HFFc6 (cell line): ENCODE measurements around the gene LHB. TPM values are rescaled to one million over a fixed set of nuclear protein-coding genes. Genes with fewer than 3 reads are reported as not detected.
"Not testable (repeated sequence)": the region's sequence is repeated elsewhere in the genome, so short reads cannot be mapped to it uniquely, and the experiment has no call there.

ENCODE experiments used
- DNase-seq: peaks from one replicate; pipeline ENCODE4 v3.0.0-alpha.2; 2018
- H3K27ac Mint-ChIP-seq: 2 replicates; pipeline ENCODE4 v1.8.0; 2020; ENCODE audit warnings: mild to moderate bottlenecking, mixed read lengths
- H3K27me3 Mint-ChIP-seq: 2 replicates; pipeline ENCODE4 v1.8.0; 2021; ENCODE audit warnings: mild to moderate bottlenecking, moderate library complexity, mixed read lengths; ENCODE audit not compliant: insufficient read depth
- H3K36me3 Mint-ChIP-seq: 2 replicates; pipeline ENCODE4 v1.8.0; 2021; ENCODE audit warnings: low read depth, mixed read lengths
- H3K4me1 Mint-ChIP-seq: 2 replicates; pipeline ENCODE4 v1.8.0; 2020; ENCODE audit warnings: low read depth, mixed read lengths
- H3K4me3 Mint-ChIP-seq: 2 replicates; pipeline ENCODE4 v1.8.0; 2020; ENCODE audit warnings: mild to moderate bottlenecking, moderate library complexity, mixed read lengths
- H3K9me3 Mint-ChIP-seq: 2 replicates; pipeline ENCODE4 v1.8.0; 2020; ENCODE audit warnings: mild to moderate bottlenecking, mixed read lengths
- CTCF ChIP-seq: fragments of 200-600 bp; sonication (generic); IDR thresholded peaks from 2 replicates; pipeline ENCODE4 v1.5.0; 2021; ENCODE audit warnings: antibody characterized with exemption, mild to moderate bottlenecking
- total RNA-seq, 6 experiments: library from RNA; stranded (reverse); fragmentation: NEBNext Ultra II Directional; extraction: Animal tissue kit (Norgen Biotek cat#: 25700); gene quantifications; 2 replicates in 1 of 6; 3 replicates in 5 of 6; pipeline ENCODE4 v1.2.3, GENCODE V29; 2021

The LHB gene
- total RNA-seq, 6 experiments from 2014 or later, result 0.46 TPM; not detected in 5

DNA sequence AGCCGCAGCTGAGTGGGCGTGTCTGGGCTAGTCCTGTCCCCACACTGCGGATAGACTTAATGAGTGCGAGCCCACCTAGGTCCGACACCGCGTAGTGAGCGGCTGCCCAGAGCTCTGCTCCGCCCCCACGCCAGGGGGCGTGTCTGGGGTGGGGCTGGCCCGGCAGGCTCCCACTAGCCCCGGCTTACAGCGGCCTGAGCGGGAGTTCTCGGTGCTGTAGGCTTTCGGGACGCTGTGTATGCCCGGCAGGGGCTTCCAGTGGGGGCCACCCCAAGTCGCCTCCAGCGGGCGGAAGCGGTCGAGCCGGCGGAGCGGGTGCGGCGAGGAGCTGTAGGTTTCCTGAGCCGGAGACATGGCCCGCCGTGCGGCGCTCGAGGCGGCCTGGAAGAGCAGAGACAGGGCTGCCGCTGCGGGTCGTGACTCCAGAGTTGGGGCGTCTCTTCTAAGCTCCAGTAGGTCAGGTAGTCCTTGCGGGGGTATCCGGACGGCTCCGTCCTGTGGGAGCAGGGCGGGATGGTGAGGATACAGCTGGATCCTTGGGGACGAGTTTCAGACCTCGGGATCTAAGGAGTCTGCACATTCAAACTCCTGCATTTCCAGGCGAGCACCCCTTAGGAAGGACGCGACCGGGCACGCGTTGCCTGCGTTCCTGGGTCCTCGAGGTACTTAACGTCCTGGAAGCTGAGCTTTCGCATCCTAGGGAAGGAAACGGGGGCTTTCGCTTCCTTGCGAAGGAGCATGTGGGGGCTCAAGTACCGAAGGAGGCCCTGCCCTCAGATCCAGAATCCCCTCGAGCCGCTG, 39.4 kb upstream of the LHB start:
- peaks cover 28% of the 10 kb centered on the region for H3K4me1 Mint-ChIP-seq
- H3K27ac Mint-ChIP-seq, result peak overlapping the region; percentile 81
- H3K4me3 Mint-ChIP-seq, result peak overlapping the region; percentile 90
- DNase-seq, result no peak
- TF ChIP-seq CTCF, result peak; percentile 67
- H3K27me3 Mint-ChIP-seq, result peaks cover 3% of the 10 kb centered on the region
- peaks cover 10% of the 10 kb centered on the region for H3K36me3 Mint-ChIP-seq
- H3K9me3 Mint-ChIP-seq, result no peaks in the 10 kb centered on the region

DNA sequence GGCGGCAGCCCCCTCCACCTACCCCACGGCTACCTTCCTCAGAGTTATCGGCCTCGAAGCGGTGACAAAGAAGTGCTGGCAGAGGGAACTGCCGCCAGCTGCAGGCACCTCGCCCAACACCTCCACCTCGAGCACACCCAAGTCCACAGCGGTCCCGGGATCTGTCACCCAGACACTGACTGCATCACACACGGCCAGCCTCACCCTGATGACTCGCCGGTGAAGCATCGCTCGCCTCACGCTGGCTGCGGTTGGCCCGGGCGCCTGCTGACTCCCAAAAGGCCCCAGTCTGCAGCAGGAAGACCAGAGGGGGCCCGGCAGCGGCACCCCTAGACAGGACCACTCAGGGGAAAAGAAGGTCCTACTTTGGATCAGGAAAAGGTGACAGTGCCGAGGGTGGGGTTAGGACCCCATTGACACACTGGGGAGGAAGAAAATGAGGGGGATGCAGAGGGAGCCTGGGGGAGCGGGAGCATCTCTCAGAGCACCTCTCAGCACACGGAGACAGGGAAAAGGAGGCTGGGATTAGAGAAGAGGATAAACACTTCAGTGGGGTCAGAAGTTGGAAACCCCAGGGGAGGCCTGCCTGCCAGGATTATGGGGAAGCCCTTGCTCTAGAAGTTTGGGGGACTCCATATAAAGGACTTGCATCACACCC, 33.6 kb upstream of the LHB start:
- H3K36me3 Mint-ChIP-seq, H3K9me3 Mint-ChIP-seq, H3K27me3 Mint-ChIP-seq: not testable (repeated sequence)
- peak overlapping the region; percentile 79 for H3K4me3 Mint-ChIP-seq
- H3K27ac Mint-ChIP-seq, result peak overlapping the region; percentile 98
- peak; percentile 74 for DNase-seq
- peaks cover 19% of the 10 kb centered on the region for H3K4me1 Mint-ChIP-seq

DNA sequence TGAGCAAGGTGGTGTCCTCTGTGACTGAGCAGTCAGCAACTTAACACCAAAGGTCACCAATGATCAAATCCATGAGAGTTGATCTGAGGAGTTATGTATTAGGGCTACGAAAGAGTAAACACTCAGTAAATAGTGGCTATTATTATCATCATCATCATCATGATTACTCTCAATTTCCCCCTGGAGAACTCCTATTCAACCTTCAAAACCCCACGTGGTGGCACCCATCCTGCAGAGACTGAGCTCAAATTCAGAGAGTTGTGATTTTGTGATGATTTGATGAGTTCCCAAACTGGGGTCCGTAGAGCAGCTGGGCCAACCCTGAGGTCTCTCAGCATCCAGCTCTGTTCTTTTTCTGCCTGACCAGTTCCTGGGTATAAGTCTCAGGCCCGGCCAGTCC, 32.9 kb upstream of the LHB start:
- not testable (repeated sequence) for H3K9me3 Mint-ChIP-seq, H3K36me3 Mint-ChIP-seq, H3K27me3 Mint-ChIP-seq, DNase-seq
- Mint-ChIP-seq H3K27ac (peak overlapping the region; percentile 98; the same call in 1 of the 2 replicates), H3K4me1 (peaks cover 19% of the 10 kb centered on the region), H3K4me3 (peak overlapping the region; percentile 79; the same call in 1 of the 2 replicates)

GRCh38 chr19:49049011-49049410, 32.1 kb upstream of the LHB start, which contains the start of gene CGB8:
Gene CGB8 (minus strand): TSS chr19:49049111. CDS start chr19:49048739, 372 bp downstream.
- Mint-ChIP-seq H3K4me1 (peaks cover 19% of the 10 kb centered on the region), H3K27ac (peak within 1 kb of the TSS; percentile 98; the same call in 1 of the 2 replicates)
- not testable (repeated sequence) for H3K36me3 Mint-ChIP-seq, DNase-seq, H3K27me3 Mint-ChIP-seq, H3K9me3 Mint-ChIP-seq, H3K4me3 Mint-ChIP-seq

GRCh38 chr19:49043548-49043947, 26.7 kb upstream of the LHB start, which contains the start of gene CGB5:
Gene CGB5 (plus strand): TSS chr19:49043848. CDS start chr19:49044210, 362 bp downstream.
- not testable (repeated sequence) for H3K9me3 Mint-ChIP-seq, H3K27me3 Mint-ChIP-seq, DNase-seq, H3K36me3 Mint-ChIP-seq, H3K4me3 Mint-ChIP-seq, H3K27ac Mint-ChIP-seq
- peaks cover 23% of the 10 kb centered on the region for H3K4me1 Mint-ChIP-seq

DNA sequence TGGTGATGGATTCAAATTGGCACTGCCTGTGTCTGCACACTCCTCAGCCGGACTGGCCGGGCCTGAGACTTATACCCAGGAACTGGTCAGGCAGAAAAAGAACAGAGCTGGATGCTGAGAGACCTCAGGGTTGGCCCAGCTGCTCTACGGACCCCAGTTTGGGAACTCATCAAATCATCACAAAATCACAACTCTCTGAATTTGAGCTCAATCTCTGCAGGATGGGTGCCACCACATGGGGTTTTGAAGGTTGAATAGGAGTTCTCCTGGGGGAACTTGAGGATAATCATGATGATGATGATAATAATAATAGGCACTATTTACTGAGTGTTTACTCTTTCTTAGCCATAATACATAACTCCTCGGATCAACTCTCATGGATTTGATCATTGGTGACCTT, 25.8 kb upstream of the LHB start:
- H3K27me3 Mint-ChIP-seq, DNase-seq, H3K4me3 Mint-ChIP-seq, H3K9me3 Mint-ChIP-seq, H3K27ac Mint-ChIP-seq, H3K36me3 Mint-ChIP-seq: not testable (repeated sequence)
- H3K4me1 Mint-ChIP-seq, result peaks cover 31% of the 10 kb centered on the region

GRCh38 chr19:49042177-49042576, 25.3 kb upstream of the LHB start:
- Mint-ChIP-seq H3K27ac (peak overlapping the region; percentile 78), H3K4me3 (peak overlapping the region; percentile 52; the same call in 1 of the 2 replicates), H3K9me3 (no peaks in the 10 kb centered on the region), H3K36me3 (no peaks in the 10 kb centered on the region), H3K27me3 (peaks cover 7% of the 10 kb centered on the region), H3K4me1 (peaks cover 31% of the 10 kb centered on the region)
- DNase-seq, result no peak
- TF ChIP-seq CTCF, result no peak

- H3K4me1 Mint-ChIP-seq, result peaks cover 31% of the 10 kb centered on the region
- H3K27ac Mint-ChIP-seq, H3K9me3 Mint-ChIP-seq, DNase-seq, H3K27me3 Mint-ChIP-seq, H3K36me3 Mint-ChIP-seq, H3K4me3 Mint-ChIP-seq: not testable (repeated sequence)
Observed at GRCh38 chr19:49039736-49040135, 22.8 kb upstream of the LHB start.

- Mint-ChIP-seq H3K27ac (peak overlapping the region; percentile 97), H3K4me3 (peak overlapping the region; percentile 78), H3K4me1 (peaks cover 31% of the 10 kb centered on the region)
- not testable (repeated sequence) for H3K36me3 Mint-ChIP-seq, H3K27me3 Mint-ChIP-seq, H3K9me3 Mint-ChIP-seq
- DNase-seq, result peak; percentile 70
Observed at GRCh38 chr19:49038557-49039276, 21.8 kb upstream of the LHB start.

GRCh38 chr19:49038111-49038510, 21.2 kb upstream of the LHB start:
- not testable (repeated sequence) for H3K4me3 Mint-ChIP-seq, DNase-seq, H3K9me3 Mint-ChIP-seq, H3K27me3 Mint-ChIP-seq, H3K36me3 Mint-ChIP-seq
- Mint-ChIP-seq H3K27ac (peak overlapping the region; percentile 97; the same call in 1 of the 2 replicates), H3K4me1 (peaks cover 30% of the 10 kb centered on the region)
